ENCODE measurements around the gene TMEM198. TPM values are rescaled to one million over a fixed set of nuclear protein-coding genes. Genes with fewer than 3 reads are reported as not detected.
A peak's percentile ranks its signal among the peaks of the same experiment; 100 is the strongest.

The TMEM198 gene
- total RNA-seq, 1 experiment from 2014 or later = 1.9 TPM

- no peak for DNase-seq (ENCODE audit: low spot score)
Measured at GRCh38 chr2:219562049-219563020, 18.5 kb downstream of the TMEM198 start.

DNA sequence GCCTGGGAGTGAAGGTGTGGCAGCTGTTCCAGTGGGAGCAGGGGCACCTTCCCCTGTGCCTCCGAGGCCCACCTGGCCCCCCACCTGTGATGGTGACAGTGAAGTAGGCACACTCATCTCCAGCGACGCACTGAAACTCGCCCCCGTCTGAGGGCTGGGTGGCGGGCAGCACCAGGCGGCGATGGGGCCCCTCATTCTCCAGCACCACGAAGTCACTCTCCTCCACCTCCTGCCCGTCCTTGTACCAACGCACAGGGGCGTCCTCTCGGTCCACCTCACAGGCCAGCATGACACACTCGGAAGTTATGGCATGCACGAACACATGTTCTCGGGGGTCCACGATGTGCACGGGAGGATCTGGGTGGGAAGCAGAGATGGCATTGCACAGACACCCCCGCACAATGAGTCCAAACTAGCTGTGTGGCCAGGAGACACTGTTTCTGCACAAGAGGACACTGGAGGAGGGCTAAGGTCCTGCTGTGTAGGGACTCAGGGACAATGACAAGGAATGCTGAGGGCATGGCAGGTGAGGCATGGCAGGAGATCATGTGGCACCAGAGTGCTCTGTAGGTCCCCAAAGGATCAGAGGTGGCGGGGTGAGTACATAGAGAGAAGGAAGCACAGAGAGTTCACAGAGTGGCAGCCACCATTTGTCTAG is 19.6 kb downstream of the TMEM198 start:
- DNase-seq (ENCODE audit: low spot score) = no peak

DNA sequence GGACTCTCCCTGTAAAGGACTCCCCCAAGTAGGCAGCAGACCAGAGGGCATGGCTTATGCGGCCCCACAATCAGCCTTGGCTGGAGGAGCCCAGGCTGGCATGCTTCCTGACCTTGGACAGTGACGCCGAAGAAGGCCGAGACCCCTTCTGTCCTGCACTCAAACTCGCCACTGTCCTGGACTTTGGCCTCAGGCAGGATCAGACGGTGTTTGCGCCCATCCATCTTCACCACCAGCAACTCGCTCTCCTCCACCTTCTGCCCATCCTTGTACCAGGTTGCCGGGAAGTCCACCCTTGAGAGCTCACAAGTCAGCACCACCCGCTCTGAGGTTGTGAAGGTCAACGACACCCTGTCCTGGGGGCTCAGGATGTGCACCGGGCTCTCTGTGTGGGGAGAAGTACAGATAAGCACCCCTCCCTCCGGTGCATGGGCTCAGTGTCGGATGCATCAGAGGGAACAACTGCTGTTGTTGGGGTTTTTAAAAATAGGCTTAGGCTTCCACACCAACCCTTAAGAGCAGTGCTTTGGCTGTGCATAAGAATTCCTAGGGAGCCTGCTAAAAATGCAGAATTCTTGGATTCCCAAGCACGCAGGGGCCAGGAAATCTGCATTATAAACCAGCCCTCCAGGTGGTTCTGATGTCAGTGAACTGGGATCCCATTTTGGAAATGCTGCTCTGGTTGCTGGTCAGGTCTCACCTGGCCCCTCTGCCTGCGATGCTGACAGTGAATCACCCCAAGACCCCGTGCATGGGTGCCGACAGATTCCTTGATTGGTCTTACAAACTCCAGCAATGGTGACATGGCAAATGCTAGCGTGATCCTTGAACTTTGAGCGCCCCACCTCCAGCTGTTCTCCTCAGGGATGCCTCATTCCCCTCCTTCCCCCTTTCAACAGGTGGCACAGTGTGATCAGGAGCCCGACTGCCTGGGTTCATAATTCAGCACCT is 21.6 kb downstream of the TMEM198 start:
- no peak for DNase-seq (ENCODE audit: low spot score)

DNA sequence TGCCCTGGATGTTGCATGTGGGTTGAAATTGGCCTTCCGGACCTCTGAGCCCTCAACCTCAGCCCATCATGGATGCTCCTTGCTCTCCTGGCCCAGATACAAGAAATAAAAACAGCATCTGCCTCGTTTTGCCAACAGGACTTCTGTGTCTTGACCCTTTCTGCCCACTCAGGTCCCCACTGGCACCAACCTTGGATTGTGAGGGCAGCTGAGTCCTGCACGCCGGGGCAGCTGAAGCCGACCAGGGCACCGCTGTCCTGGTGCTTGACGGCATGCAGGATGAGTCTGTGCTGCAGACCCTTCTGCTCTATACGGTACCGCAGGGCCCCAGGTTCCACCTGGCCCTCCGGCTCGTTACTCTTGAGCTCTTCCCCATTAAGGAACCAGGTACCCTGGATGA is 22.8 kb downstream of the TMEM198 start:
- no peak for DNase-seq (ENCODE audit: low spot score)

DNA sequence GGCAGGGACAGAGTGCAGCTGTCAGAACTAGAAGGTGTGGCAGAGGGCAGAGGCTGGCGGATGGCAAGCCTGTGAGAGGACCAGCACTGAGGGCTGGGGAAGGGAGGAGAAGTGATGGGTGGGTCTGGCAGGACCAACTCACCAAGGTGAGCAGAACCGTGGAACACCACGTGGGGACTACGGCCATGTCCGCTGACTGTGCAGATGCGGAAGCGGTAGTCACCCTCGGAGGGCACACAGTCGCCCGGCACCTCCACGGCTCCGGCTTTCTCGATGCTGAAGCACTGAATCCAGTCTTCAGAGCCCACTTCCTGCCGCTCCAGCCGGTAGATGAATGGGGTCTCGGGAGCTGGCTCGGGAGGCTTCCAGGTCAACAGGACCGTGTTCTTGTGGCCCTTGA is 23.3 kb downstream of the TMEM198 start:
- DNase-seq (ENCODE audit: low spot score) = no peak

DNA sequence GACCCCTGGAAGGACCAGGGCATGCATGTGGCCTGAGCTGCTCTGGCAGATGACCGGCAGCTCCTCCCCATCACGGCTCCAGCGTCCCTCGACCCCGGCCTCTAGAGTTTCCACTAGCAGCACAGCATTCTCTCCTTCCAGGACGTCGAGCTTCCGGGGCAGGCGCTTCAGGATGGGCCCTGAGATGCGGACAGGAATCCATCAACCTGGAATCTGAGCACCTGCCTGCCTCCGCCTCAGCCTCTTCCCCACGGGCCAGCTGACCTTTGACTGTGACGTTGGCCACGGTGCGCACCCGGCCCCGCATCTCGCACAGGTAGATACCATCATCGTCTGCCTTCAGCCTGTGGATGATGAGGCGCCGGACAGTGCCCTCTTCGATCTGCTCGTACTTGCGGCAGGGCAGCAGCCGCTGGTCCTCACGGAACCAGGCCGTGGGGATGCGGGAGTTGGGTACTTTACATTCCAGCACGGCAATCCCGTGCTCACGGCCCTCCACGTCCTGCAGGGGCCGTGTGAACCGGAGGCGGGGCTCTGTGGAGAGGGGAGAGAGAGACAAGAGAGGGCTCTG is 24.0 kb downstream of the TMEM198 start:
- DNase-seq (ENCODE audit: low spot score) = no peak

GRCh38 chr2:219569041-219569440 is 25.2 kb downstream of the TMEM198 start:
- no peak for DNase-seq (ENCODE audit: low spot score)

GRCh38 chr2:219569635-219570034 is 25.8 kb downstream of the TMEM198 start:
- no peak for DNase-seq (ENCODE audit: low spot score)

DNA sequence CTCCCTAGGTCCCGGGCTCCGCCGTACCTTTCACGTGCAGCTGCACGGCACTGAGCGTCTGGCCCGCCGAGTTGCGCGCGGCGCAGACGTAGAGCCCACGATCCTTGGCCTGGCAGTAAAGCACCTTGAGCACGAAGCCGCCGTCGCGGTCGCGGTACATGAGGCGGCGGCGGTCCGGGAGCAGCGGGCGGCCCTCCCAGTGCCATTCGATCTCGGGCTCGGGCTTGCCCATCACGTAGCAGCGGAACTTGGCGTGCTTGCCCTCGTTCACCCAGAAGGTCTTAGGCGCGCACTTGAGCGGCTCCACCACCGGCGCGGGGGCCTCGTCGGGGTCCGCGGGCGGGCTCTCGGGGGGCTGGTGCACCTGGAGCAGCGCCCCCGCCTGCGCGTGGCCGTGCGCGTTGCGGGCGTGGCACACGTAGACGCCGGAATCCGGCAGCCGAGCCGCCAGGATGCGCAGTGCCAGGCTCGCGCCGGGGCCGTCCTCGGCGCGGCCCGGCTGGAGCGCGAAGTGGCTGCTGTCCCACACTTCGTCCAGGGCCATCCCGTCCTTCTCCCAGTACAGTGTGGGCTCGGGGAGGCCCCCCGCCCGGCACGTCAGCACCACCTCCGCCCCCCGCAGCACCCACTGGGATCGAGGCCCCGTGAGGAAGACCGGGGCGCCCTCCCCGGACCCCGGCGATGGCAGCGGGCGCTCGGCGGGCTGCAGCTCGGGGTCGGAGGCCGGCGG is 26.5 kb downstream of the TMEM198 start:
- DNase-seq (ENCODE audit: low spot score) = no peak

DNA sequence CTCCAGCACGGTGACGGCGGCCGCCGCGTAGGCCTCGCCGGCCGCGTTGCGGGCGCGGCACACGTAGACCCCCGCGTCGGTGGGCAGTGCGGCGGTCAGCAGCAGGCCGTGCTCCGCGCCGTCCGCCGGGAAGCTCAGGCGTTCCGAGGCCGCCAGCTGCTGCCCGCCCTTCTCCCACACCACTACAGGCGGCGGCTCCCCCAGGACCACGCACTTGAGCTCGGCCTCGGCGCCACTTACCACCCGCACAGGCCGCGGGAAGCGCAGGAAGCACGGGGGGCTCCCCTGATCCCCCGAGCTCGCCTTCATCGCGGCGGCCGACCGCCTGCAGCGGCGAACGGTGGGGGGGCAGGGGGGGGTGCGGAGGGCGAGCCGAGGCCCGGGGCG is 27.1 kb downstream of the TMEM198 start:
- no peak for DNase-seq (ENCODE audit: low spot score)

DNA sequence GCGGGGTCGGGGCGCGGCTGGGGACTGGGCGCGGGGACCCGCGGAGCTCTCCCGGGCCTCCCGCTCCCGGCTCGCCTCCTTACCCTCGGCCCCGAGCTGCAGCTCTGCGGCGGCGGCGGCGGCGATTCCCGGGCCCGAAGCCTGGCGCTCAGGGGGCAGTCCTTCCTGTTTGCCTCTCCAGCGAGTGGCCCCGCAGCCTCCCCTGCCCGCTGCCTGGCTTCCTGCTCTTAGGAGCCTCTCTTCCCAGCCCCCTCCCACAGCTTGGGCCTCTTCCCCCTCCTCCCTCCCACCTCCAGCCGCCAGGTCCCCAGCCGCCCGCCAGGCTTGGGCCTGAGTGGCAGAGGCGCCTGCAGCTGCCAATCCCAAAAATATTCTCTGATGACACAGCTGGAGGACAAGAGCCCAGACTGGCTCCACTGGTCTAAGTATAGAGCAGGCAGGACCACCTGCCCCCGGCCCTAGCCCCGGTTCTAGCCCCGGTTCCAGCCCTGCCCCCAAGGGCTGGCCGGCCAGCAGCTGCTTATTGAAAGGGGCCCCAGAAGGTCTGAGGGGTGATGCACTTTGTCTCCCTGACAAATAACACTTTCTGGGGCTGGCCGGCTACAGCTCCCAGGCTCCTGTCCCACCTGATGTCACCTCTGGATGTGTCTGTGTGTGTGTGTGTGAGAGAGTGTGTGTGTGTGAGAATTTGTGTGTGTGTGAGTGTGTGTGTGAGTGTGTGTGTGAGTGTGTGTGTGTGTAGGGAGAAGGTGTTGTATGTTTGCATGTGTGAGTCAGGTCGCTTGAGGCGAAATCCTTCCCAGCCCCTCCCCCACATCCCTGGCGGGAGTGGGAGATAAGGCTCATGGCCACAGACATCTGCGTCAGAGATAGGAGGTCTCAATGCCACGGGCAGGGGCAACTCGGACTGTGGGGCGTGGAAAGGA is 27.7 kb downstream of the TMEM198 start, which contains the start of gene OBSL1:
TSS of gene OBSL1 (minus strand) at position 229 of the 926 bp plus-strand sequence. CDS start 307 bp downstream, outside the sequence.
- DNase-seq (ENCODE audit: low spot score) = peak; percentile 77

DNA sequence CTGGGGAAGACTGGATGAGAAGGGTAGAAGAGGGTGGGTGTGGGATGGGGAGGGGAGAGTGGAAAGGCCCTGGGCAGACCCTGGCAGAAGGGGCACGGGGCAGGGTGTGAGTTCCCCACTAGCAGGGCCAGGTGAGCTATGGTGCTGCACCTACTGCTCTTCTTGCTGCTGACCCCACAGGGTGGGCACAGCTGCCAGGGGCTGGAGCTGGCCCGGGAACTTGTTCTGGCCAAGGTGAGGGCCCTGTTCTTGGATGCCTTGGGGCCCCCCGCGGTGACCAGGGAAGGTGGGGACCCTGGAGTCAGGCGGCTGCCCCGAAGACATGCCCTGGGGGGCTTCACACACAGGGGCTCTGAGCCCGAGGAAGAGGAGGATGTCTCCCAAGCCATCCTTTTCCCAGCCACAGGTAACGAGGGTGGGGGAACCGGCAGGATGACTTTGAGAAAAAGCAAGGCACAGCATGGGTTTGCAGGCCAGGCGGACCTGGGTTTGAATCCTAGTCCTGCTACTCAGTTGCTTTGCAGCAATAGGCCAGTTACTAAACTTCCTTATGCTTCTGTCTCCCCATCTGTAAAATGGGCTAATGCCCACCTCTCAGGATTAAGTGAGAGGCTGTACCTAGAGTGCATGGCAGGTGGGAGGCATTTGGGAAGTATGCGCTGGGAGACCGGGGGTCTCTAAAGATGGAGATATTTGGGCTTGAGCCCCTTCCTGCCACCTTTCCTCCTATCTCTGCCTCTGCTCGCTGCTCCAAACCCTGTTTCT is 28.6 kb downstream of the TMEM198 start, which contains the start of gene INHA:
TSS of gene INHA (plus strand) at position 74 of the 765 bp plus-strand sequence. CDS start at position 139, 65 bp downstream.
- DNase-seq (ENCODE audit: low spot score) = no peak

GRCh38 chr2:219573166-219573565 is 29.3 kb downstream of the TMEM198 start:
- DNase-seq (ENCODE audit: low spot score) = no peak

GRCh38 chr2:219574484-219575311 is 30.9 kb downstream of the TMEM198 start:
- no peak for DNase-seq (ENCODE audit: low spot score)

- no peak for DNase-seq (ENCODE audit: low spot score)
Measured at GRCh38 chr2:219575566-219576504, 32.0 kb downstream of the TMEM198 start.

Data from H4 (cell line).